NCI-H774 (cell line): ENCODE results near the gene PFKFB4.
A peak's percentile ranks its signal among the peaks of the same experiment; 100 is the strongest.
"Not testable (repeated sequence)": the region's sequence is repeated elsewhere in the genome, so short reads cannot be mapped to it uniquely, and the experiment has no call there.

Source experiments
- DNase-seq: peaks from one replicate; lab custom pipeline; 2025; lab: John Stamatoyannopoulos, UW

PFKFB4 gene

GRCh38 chr3:48492461-48493202 is 64.0 kb downstream of the PFKFB4 start:
- no peak for DNase-seq

GRCh38 chr3:48486952-48487351 is 69.7 kb downstream of the PFKFB4 start:
- no peak for DNase-seq

GRCh38 chr3:48482822-48483221 is 73.8 kb downstream of the PFKFB4 start:
- not testable (repeated sequence) for DNase-seq

GRCh38 chr3:48480891-48481290 is 75.7 kb downstream of the PFKFB4 start:
- not testable (repeated sequence) for DNase-seq

- DNase-seq: no peak
Observed at GRCh38 chr3:48478626-48479555, 77.7 kb downstream of the PFKFB4 start.

GRCh38 chr3:48477959-48478520 is 78.6 kb downstream of the PFKFB4 start:
- DNase-seq: no peak

- no peak for DNase-seq
Observed at GRCh38 chr3:48476426-48477053, 80.1 kb downstream of the PFKFB4 start.

GRCh38 chr3:48475188-48475587 is 81.4 kb downstream of the PFKFB4 start:
- no peak for DNase-seq

- no peak for DNase-seq
Observed at GRCh38 chr3:48474619-48475018, 82.0 kb downstream of the PFKFB4 start.

- DNase-seq: not testable (repeated sequence)
Observed at GRCh38 chr3:48474031-48474430, 82.6 kb downstream of the PFKFB4 start.

- peak; percentile 33 for DNase-seq
Observed at GRCh38 chr3:48473617-48473952, 83.0 kb downstream of the PFKFB4 start.

- DNase-seq: peak; percentile 53
Observed at GRCh38 chr3:48472923-48473616, 83.5 kb downstream of the PFKFB4 start.

GRCh38 chr3:48472673-48472922 is 84.0 kb downstream of the PFKFB4 start:
- DNase-seq: no peak

GRCh38 chr3:48470286-48470685 is 86.3 kb downstream of the PFKFB4 start:
- DNase-seq: no peak

- no peak for DNase-seq
Observed at GRCh38 chr3:48469046-48469915, 87.3 kb downstream of the PFKFB4 start.

GRCh38 chr3:48468329-48468731 is 88.3 kb downstream of the PFKFB4 start:
- DNase-seq: no peak
